Suprapubic skin (tissue), 4 donors: Measurements from ENCODE around the gene NLRP2B.

Experiments used
- CTCF ChIP-seq, 2 donors: fragments of 200-600 bp in 1 of 2; fragments of 450-650 bp in 1 of 2; sonication (generic) in 1 of 2; IDR thresholded peaks; one replicate each; pipeline ENCODE4 v1.5.1; 2016 to 2019; ENCODE audit warnings: antibody characterized with exemption in 2 of 2, mild to moderate bottlenecking in 1 of 2, moderate library complexity in 1 of 2
- EP300 ChIP-seq: sonication (generic); formaldehyde crosslinking; IDR thresholded peaks from one replicate; pipeline ENCODE4 v1.6.1; 2017; ENCODE audit warnings: antibody characterized with exemption
- POLR2AphosphoS5 ChIP-seq, 3 donors: sonication (generic); formaldehyde crosslinking; IDR thresholded peaks; one replicate each; pipeline ENCODE4 v1.6.1; 2017; ENCODE audit warnings: antibody characterized with exemption in 3 of 3

DNA sequence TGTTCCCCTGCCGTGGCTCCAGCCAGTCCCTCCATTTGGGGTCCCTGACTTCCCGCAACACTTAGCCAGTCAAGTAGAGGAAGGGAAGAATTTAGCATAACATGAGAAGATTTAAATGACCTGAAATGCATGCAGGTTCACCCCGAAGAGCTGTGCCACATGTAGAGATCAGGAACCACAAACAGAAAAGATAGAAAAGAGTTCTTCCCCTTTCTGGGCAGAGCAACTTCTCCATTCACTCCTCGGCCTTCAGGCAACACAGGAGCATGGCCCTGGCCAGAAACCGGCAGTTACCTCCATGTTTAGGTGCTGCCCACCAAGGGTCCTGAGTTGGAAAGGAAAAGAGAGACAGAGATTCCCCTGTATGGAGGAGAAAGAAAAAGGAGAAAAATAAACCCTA, 5.2 kb downstream of the NLRP2B start:
- TF ChIP-seq CTCF (IDR thresholded peaks at IDR 0.05) (no peak), EP300 (no peak), POLR2AphosphoS5 (IDR thresholded peaks at IDR 0.05) (no peak)
